GM18498 (cell line): ENCODE results near the gene RALGAPA2.

ENCODE experiments used
- ATAC-seq: cut with Tn5 transposase; IDR thresholded peaks from one replicate; pipeline ENCODE4 v1.9.1; 2021; ENCODE audit warnings: mild to moderate bottlenecking, moderate library complexity; ENCODE audit not compliant: unreplicated experiment

RALGAPA2 gene

DNA sequence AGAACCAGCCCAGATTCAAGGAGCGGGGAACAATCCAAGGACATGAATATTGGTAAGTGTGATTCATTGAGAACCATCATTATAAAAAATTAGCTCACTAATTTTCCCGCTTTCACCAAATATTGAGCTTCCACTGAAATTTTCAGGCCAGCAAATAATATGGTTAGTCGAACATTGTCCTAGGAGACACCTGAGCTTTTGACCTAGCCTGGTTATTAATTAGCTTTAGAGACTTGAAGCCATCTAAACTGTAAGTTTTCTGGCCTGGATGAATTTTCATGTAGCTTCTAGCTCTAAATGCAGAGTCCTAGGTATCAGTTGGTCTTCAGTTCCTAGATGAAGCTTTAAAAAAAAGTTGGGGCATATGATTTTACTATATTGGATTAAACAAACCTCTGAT is 17.1 kb upstream of the RALGAPA2 start:
- ATAC-seq = no peak

DNA sequence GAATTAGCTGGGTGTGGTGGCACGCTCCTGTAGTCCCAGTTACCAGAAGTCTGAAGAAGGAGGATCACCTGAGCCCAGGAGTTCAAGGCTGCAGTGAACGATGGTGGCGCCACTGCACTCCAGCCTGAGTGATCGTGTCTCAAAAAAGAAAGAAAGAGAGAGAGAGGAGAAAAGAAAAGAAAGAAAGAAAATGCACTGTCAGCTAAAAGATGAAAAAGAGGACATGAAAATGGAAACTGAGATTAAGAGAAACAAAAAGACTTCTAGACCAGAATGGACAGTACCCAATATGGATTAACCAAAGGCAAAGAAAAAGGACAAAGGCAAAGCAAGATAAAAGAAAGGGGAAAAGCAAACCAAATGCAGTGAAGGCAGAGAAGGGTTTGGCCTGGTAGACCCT is 9.0 kb upstream of the RALGAPA2 start:
- no peak for ATAC-seq

DNA sequence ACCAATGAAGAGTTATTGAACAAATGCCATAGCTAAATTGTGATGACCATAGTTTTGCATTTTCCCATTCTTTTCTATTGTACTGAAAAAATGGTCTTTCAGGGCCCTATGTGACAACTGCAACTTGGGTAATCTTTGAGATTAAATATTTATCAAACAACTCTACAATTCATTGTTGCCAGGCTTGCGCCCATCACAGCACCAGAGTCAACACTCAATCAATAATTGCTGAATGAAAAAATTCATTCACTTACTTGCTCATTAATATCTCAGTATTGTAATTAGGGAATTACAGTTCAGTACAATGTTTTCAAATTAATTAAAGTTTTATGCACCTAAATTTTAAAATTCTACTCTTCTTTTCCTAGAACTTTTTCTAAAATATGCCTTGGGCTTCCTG is 7.7 kb upstream of the RALGAPA2 start:
- ATAC-seq = no peak

DNA sequence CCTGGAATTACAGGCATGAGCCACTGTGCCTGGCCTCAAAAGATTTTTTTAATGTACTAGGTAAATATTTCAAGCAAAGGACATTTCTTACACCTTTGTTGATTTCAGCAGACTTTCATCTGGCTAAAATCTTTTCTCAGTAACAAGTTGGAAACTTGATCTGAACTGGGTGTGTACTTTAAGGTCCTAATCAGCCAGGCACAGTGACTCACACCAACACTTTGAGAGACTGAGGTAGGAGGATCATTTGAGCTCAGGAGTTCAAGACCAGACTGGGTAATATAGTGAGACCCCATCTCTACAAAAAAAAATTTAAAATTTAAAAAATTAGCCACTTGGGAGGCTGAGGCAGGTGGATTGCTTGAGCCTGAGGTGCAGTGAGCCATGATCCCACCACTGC is 7.0 kb upstream of the RALGAPA2 start:
- ATAC-seq = no peak

GRCh38 chr20:20713244-20713765 is 861 bp upstream of the RALGAPA2 start:
- no peak for ATAC-seq

DNA sequence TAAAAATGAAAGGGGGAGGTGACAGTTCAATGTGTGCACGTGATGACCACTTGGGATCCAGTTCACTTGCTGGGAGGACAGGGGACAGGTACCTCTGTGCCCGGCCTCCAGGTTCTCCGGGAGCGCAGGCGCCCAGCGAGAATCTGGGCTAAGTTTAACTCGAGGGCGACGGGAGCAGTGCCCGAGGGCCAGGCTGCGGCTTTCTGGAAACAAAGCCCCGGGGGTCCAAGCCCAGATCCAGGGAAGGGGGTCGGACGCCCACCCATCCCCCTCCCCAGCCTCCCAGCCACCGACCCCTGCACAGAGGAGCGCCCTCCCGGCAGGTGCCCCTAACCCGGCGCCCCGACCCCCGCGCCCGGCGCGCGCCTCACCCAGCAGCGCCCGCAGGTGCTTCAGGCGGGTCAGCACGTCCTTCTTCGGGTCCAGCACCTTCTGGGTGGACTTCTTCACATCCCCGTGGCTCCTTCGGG is 405 bp downstream of the RALGAPA2 start:
- ATAC-seq = peak; percentile 19

- ATAC-seq = no peak
Observed at GRCh38 chr20:20711413-20711812, 1.0 kb downstream of the RALGAPA2 start.

DNA sequence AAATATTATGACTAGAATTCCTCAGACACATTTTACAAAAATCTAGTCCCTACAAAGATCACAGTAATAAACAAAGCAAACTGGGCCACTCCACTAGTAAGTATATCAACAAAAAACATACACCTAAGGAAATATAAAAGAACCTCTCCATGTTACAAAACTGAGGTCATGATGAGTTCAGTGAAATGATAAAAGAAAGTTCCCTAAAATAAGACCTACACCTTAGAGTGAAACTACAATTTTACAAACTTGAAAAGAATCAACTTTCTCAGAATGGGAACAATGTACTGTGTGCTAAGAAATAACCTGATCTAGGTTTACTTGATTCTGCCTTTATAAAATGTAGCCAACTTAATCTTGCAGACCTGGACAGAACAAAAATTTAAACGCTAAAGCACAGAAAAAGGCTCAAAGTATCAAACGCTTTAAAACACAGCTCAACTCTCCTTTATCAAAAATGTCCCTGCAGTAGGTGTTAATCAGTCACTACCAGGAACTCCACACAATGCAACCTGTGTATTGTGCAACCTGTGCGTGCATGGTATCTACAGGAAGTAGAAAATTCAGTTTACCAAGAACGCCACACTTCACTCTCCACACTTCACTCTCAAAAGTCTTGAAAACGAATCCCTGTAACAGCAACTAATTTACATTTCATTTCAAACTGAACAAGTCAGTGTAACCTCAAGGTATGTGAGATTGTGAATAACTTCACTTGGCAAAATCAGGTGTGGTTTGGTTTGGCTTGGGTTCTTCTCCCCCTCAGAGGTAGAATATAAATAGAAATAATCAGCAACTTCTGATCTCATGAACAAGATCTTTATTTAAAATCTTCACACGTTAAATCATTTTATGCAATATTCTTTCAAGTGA is 1.8 kb downstream of the RALGAPA2 start:
- ATAC-seq = no peak

DNA sequence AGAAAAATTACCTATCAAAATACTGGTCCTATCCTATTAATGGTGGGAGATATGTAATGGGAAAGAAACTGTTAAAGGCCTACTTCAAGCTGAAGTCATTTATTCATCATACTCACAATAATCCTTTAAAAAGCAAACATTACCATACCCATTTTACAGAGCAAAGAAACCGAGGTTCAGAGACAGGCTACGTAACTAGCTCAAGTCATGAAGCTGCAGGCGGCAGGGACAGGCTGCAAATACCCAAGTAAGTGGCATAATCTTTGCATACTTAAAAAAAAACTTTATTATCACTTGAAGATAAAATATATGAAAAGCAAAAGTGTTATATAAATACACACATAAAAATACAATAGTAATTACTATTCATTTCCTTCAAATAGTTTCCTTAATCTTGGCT is 2.6 kb downstream of the RALGAPA2 start:
- no peak for ATAC-seq

- no peak for ATAC-seq
Observed at GRCh38 chr20:20706285-20706684, 6.2 kb downstream of the RALGAPA2 start.

GRCh38 chr20:20702330-20703245 is 9.9 kb downstream of the RALGAPA2 start:
- ATAC-seq = no peak

DNA sequence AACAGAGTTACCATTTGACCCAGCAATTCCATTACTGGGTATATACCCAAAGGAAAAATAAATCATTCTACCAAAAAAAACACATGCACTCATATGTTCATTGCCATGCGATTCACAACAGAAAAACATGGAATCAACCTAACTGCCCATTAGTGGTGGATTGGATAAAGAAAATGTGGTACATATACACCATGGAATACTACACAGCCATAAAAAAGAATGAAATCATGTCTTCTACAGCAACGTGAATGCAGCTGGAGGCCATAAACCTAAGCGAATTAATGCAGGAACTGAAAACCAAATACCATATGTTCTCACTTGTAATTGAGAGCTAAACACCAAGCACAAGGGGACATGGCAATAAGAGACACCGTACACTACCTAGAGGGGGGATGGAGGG is 12.5 kb downstream of the RALGAPA2 start:
- ATAC-seq = no peak

- ATAC-seq = no peak
Observed at GRCh38 chr20:20699144-20699543, 13.3 kb downstream of the RALGAPA2 start.

GRCh38 chr20:20697325-20697845 is 15.1 kb downstream of the RALGAPA2 start:
- no peak for ATAC-seq

DNA sequence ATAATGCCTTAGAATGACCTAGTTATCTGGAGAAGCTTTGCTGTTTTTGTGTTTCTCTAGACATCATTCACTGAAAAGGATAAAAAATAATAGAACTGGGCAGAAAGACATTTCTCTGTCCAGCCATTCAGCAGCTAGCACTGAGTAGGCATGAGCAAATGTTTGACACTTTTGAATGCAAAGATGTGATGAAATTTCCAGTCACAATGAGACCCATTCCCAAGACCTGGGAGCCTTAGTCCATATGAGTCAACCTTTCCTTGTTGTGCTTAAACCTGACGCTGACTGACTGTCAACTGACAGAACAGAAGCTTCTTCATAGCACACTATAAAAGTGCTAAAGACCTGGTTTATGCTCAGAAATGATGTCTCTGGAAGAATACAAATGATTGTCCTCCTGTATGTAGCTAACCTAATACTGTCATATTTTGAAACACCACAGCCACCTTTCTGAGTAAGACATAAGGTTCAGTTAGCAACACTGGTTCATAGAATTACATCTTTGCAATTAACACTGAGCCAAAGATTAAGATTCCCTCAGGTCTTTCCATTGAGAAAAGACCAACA is 17.1 kb downstream of the RALGAPA2 start:
- no peak for ATAC-seq

DNA sequence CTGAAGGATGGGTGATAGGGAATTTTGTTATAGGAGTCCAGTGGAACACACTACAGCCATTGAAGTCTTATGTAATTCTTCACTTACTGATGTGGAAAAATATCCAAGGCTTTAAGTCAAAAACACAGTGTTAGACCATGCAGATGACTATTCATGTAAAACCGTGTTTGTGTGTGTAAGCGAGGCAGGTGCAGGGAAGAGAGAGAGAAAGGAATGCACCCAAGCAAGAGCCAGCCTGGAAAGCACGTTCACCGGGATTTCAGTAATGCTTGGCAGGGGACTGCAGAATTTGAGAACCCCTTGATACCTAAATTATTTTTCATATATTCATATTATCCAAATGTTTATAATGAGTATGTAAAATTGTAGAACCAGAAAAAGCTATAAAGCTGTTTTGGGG is 17.9 kb downstream of the RALGAPA2 start:
- no peak for ATAC-seq

DNA sequence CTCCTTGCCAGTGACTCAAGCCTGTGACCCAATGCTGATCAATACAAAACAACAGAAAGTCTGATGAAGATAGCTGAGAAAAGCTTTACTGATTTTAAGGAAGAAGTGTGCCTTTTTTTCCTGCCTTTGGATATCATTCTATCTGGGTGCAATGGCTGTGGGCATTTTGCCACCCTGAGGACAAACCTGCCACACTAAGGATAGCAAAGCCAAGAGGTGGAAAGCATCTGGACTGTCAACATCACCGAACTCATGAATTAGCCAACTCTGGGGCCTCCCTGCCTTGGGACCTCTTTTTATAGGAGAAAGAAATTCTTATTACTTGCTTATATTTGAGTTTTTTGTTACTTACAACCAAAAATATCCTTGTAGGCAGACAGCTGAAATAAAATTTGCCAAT is 19.9 kb downstream of the RALGAPA2 start:
- no peak for ATAC-seq

GRCh38 chr20:20691477-20692235 is 20.8 kb downstream of the RALGAPA2 start:
- ATAC-seq = peak; percentile 54

GRCh38 chr20:20690676-20691476 is 21.6 kb downstream of the RALGAPA2 start:
- peak; percentile 81 for ATAC-seq
